HCT116 (cell line): ENCODE measurements around the gene RPRM. TPM values are rescaled to one million over a fixed set of nuclear protein-coding genes. Genes with fewer than 3 reads are reported as not detected.

Experiments used
- ATAC-seq: fragments of 200-7000 bp; cut with Tn5 transposase; 2 replicates; pipeline ENCODE4 v1.9.1; 2020; ENCODE audit warnings: mild to moderate bottlenecking, moderate library complexity
- BruUV-seq: library from RNA; stranded (reverse); fragments of 400-500 nt; replicated peaks from 2 replicates; lab custom pipeline; 2021; lab: Mats Ljungman, UMichigan
- CTCF ChIA-PET: fragments of 300-600 bp; sonication (Branson Sonifier 250); formaldehyde crosslinking; loops from one replicate; lab custom pipeline; 2021; ENCODE audit warnings: antibody characterized with exemption; lab: Charles Lee
- POLR2A ChIA-PET: fragments of 300-600, 350-600 bp; sonication (Branson Sonifier 250); formaldehyde crosslinking; loops from one replicate; lab custom pipeline; 2021; ENCODE audit warnings: antibody characterized with exemption; lab: Charles Lee
- RAD21 ChIA-PET, 2 experiments: fragments of 300-600 bp; sonication (Branson Sonifier 250); formaldehyde crosslinking; loops; one replicate each; lab custom pipeline; 2023; ENCODE audit warnings: low total read pairs in 2 of 2; ENCODE audit not compliant: uncharacterized antibody in 2 of 2, unreplicated experiment in 2 of 2, low non-redundant PET in 1 of 2; lab: Charles Lee
- DNase-seq: peaks from one replicate; pipeline ENCODE4 v3.0.0-alpha.2; 2010; ENCODE audit warnings: low read depth, low spot score
- H2AFZ ChIP-seq: fragments of 200-600 bp; shearing (Covaris generic), sonication (generic); 2 replicates; pipeline ENCODE4 v1.6.1; 2017; ENCODE audit warnings: low read depth, mixed run types, mixed read lengths, antibody characterized with exemption, low read length; ENCODE audit not compliant: poor library complexity, severe bottlenecking
- H3K27ac ChIP-seq: 2 replicates; pipeline ENCODE4 v1.5.1; 2012; ENCODE audit warnings: low read depth, low read length
- H3K27me3 ChIP-seq: fragments of 200-600 bp; sonication (generic); 2 replicates; pipeline ENCODE4 v1.6.1; 2016; ENCODE audit warnings: mixed run types, low read length, mixed read lengths; ENCODE audit not compliant: insufficient read depth
- H3K36me3 ChIP-seq, 2 experiments: fragments of 200-500 bp in 1 of 2; fragments of 200-600 bp in 1 of 2; sonication (Bioruptor generic) in 1 of 2; sonication (generic) in 1 of 2; 2 replicates each; pipeline versions ENCODE4 v1.5.1 to v1.6.1; 2014 to 2016; ENCODE audit warnings: low read length in 2 of 2, inconsistent platforms in 1 of 2, mixed read lengths in 1 of 2, mixed run types in 1 of 2; ENCODE audit not compliant: insufficient read depth in 2 of 2, control insufficient read depth in 1 of 2
- H3K4me1 ChIP-seq, 2 experiments: fragments of 200-600 bp in 1 of 2; sonication (generic) in 1 of 2; 2 replicates each; pipeline versions ENCODE4 v1.5.1 to v1.6.1; 2012 to 2017; ENCODE audit warnings: low read length in 2 of 2, inconsistent platforms in 1 of 2, mild to moderate bottlenecking in 1 of 2, mixed read lengths in 1 of 2, mixed run types in 1 of 2, moderate library complexity in 1 of 2; ENCODE audit not compliant: insufficient read depth in 2 of 2, control insufficient read depth in 1 of 2
- H3K4me2 ChIP-seq: fragments of 200-600 bp; sonication (generic); 2 replicates; pipeline ENCODE4 v1.6.1; 2017; ENCODE audit warnings: mixed run types, low read length, mixed read lengths
- H3K4me3 ChIP-seq, 2 experiments: fragments of 200-600 bp in 1 of 2; sonication (generic) in 1 of 2; replicated peaks in 1 of 2; 2 replicates each; pipeline ENCODE4 v1.5.1; 2011 to 2016; ENCODE audit warnings: low read length in 2 of 2, control low read depth in 1 of 2, low read depth in 1 of 2, mild to moderate bottlenecking in 1 of 2, mixed read lengths in 1 of 2, mixed run types in 1 of 2
- H3K79me2 ChIP-seq: fragments of 200-600 bp; sonication (generic); 2 replicates; pipeline ENCODE4 v1.6.1; 2017; ENCODE audit warnings: mild to moderate bottlenecking, mixed run types, low read length, moderate library complexity, mixed read lengths; ENCODE audit not compliant: insufficient read depth
- H3K9ac ChIP-seq: fragments of 200-600 bp; sonication (generic); 2 replicates; pipeline ENCODE4 v1.6.1; 2016; ENCODE audit warnings: low read length, mixed read lengths
- H3K9me2 ChIP-seq: fragments of 200-600 bp; sonication (generic), shearing (Covaris generic); 2 replicates; pipeline ENCODE4 v1.6.1; 2017; ENCODE audit warnings: mixed run types, mild to moderate bottlenecking, moderate library complexity; ENCODE audit not compliant: insufficient read depth
- H3K9me3 ChIP-seq, 2 experiments: fragments of 200-500 bp in 1 of 2; fragments of 200-600 bp in 1 of 2; sonication (Bioruptor generic) in 1 of 2; sonication (generic) in 1 of 2; 2 replicates each; pipeline ENCODE4 v1.6.1; 2014 to 2017; ENCODE audit warnings: low read length in 2 of 2, mixed read lengths in 2 of 2, inconsistent platforms in 1 of 2, low read depth in 1 of 2, mild to moderate bottlenecking in 1 of 2, mixed run types in 1 of 2, moderate library complexity in 1 of 2; ENCODE audit not compliant: control insufficient read depth in 1 of 2, insufficient read depth in 1 of 2
- H4K20me1 ChIP-seq: fragments of 200-600 bp; sonication (generic), shearing (Covaris generic); 2 replicates; pipeline ENCODE4 v1.6.1; 2017; ENCODE audit warnings: mixed run types, mild to moderate bottlenecking, moderate library complexity; ENCODE audit not compliant: insufficient read depth
- CBX3 ChIP-seq: IDR thresholded peaks from 2 replicates; pipeline ENCODE4 v1.6.1; 2012; ENCODE audit warnings: low read depth
- EGR1 ChIP-seq: IDR thresholded peaks from 2 replicates; pipeline ENCODE4 v1.6.1; 2012; ENCODE audit warnings: low read depth
- ELF1 ChIP-seq: IDR thresholded peaks from 2 replicates; pipeline ENCODE4 v1.6.1; 2012; ENCODE audit warnings: low read depth, borderline replicate concordance
- EZH2 ChIP-seq: fragments of 200-600 bp; sonication (generic); IDR thresholded peaks from 2 replicates; pipeline ENCODE4 v1.6.1; 2017; ENCODE audit warnings: antibody characterized with exemption, mixed run types
- EZH2phosphoT487 ChIP-seq: fragments of 200-600 bp; IDR thresholded peaks from 2 replicates; pipeline ENCODE4 v1.6.1; 2018; ENCODE audit warnings: antibody characterized with exemption, borderline replicate concordance
- FOSL1 ChIP-seq: IDR thresholded peaks from 2 replicates; pipeline ENCODE4 v1.6.1; 2012; ENCODE audit warnings: low read depth
- JUND ChIP-seq: IDR thresholded peaks from 2 replicates; pipeline ENCODE4 v1.6.1; 2012
- POLR2A ChIP-seq: IDR thresholded peaks from 2 replicates; pipeline ENCODE4 v1.7.0; 2011; ENCODE audit warnings: borderline replicate concordance; ENCODE audit not compliant: insufficient read depth, insufficient read length; ENCODE audit errors: extremely low read depth
- RAD21 ChIP-seq: IDR thresholded peaks from 2 replicates; pipeline ENCODE4 v1.6.1; 2012; ENCODE audit warnings: low read depth, mild to moderate bottlenecking
- SIN3A ChIP-seq: IDR thresholded peaks from 2 replicates; pipeline ENCODE4 v1.6.1; 2012; ENCODE audit warnings: low read depth
- SP1 ChIP-seq: IDR thresholded peaks from 2 replicates; pipeline ENCODE4 v1.6.1; 2012; ENCODE audit warnings: low read depth
- SRF ChIP-seq: IDR thresholded peaks from 2 replicates; pipeline ENCODE4 v1.6.1; 2012; ENCODE audit warnings: low read depth
- TCF7L2 ChIP-seq: IDR thresholded peaks from 2 replicates; pipeline ENCODE4 v1.7.0; 2011; ENCODE audit warnings: borderline replicate concordance, inconsistent platforms; ENCODE audit not compliant: insufficient read depth, insufficient read length; ENCODE audit errors: extremely low read depth
- YY1 ChIP-seq: IDR thresholded peaks from 2 replicates; pipeline ENCODE4 v1.6.1; 2011; ENCODE audit warnings: low read length, low read depth, moderate library complexity, mild to moderate bottlenecking; ENCODE audit not compliant: insufficient replicate concordance; ENCODE audit errors: extremely low read depth
- ZFX ChIP-seq: fragments of 450-650 bp; IDR thresholded peaks from 2 replicates; pipeline ENCODE4 v1.6.1; 2017
- ZNF274 ChIP-seq: fragments of 200-500 bp; sonication (Bioruptor generic); IDR thresholded peaks from 2 replicates; pipeline ENCODE4 v1.6.1; 2014; ENCODE audit warnings: mild to moderate bottlenecking, low read depth, low read length, inconsistent platforms
- intact Hi-C: fragments of 100-400 bp; cut with micrococcal nuclease; formaldehyde crosslinking; loops from 2 replicates; pipeline ENCODE4 v1.10.0; 2022
- total RNA-seq: library from RNA; stranded (reverse); gene quantifications from one replicate; pipeline ENCODE4 v1.2.1, GENCODE V29; 2021; ENCODE audit not compliant: unreplicated experiment
- TF ChIP-seq, protein P1 (sequence below): IDR thresholded peaks from 2 replicates; pipeline ENCODE4 v1.6.1; 2012
- TF ChIP-seq, protein P2 (sequence below): IDR thresholded peaks from 2 replicates; pipeline ENCODE4 v1.6.1; 2012; ENCODE audit warnings: low read depth
- TF ChIP-seq, protein P3 (sequence below): IDR thresholded peaks from 2 replicates; pipeline ENCODE4 v1.6.1; 2012
- TF ChIP-seq, protein P4 (sequence below): IDR thresholded peaks from 2 replicates; pipeline ENCODE4 v1.6.1; 2011; ENCODE audit warnings: mild to moderate bottlenecking, low read length, moderate library complexity; ENCODE audit not compliant: insufficient replicate concordance; ENCODE audit errors: extremely low read depth

Gene RPRM
- total RNA-seq, 1 experiment from 2014 or later, result not detected

DNA sequence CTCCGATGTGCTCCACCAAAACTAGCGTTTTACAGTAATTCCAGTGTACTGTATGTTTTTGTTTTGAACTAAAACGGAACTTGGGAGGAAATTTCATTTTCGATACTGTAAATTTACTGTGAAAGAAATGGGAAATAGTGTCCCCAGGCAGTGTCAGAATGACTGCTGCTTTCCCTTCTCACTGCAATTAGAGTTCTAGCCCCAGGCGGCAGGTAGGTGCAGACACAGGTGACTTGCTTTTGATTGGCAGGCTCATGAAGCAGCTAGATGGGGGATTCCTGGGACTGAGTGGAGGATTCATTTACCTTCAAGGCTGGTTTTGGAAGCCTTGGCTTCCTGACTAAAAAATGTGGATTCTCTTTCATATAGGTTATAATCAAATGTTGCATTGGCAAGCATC lies 27.0 kb downstream of the RPRM start:
- RAD21 ChIA-PET, result no interaction called here
- POLR2A ChIA-PET, result no interaction called here
- CTCF ChIA-PET, result no interaction called here

More for the DNA sequence above, 27.0 kb downstream of the RPRM start:
- no peaks in the 10 kb centered on the region for H3K27me3 ChIP-seq
- intact Hi-C loops, result no loop called here
- H3K36me3 ChIP-seq, result no peaks in the 10 kb centered on the region
- no peak overlapping the region for H3K9ac ChIP-seq
- no peak overlapping the region for H3K4me2 ChIP-seq
- ATAC-seq, result no peak
- no peak for DNase-seq
- no peaks in the 10 kb centered on the region for H4K20me1 ChIP-seq
- no peaks in the 10 kb centered on the region for H3K79me2 ChIP-seq
- no peaks in the 10 kb centered on the region for H3K9me3 ChIP-seq
- no peak overlapping the region for H2AFZ ChIP-seq
- H3K9me2 ChIP-seq, result no peaks in the 10 kb centered on the region
- TF ChIP-seq SIN3A, result no peak
- TF ChIP-seq, protein P1, sequence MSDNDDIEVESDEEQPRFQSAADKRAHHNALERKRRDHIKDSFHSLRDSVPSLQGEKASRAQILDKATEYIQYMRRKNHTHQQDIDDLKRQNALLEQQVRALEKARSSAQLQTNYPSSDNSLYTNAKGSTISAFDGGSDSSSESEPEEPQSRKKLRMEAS, result no peak
- TF ChIP-seq SP1, result no peak
- TF ChIP-seq, protein P2, sequence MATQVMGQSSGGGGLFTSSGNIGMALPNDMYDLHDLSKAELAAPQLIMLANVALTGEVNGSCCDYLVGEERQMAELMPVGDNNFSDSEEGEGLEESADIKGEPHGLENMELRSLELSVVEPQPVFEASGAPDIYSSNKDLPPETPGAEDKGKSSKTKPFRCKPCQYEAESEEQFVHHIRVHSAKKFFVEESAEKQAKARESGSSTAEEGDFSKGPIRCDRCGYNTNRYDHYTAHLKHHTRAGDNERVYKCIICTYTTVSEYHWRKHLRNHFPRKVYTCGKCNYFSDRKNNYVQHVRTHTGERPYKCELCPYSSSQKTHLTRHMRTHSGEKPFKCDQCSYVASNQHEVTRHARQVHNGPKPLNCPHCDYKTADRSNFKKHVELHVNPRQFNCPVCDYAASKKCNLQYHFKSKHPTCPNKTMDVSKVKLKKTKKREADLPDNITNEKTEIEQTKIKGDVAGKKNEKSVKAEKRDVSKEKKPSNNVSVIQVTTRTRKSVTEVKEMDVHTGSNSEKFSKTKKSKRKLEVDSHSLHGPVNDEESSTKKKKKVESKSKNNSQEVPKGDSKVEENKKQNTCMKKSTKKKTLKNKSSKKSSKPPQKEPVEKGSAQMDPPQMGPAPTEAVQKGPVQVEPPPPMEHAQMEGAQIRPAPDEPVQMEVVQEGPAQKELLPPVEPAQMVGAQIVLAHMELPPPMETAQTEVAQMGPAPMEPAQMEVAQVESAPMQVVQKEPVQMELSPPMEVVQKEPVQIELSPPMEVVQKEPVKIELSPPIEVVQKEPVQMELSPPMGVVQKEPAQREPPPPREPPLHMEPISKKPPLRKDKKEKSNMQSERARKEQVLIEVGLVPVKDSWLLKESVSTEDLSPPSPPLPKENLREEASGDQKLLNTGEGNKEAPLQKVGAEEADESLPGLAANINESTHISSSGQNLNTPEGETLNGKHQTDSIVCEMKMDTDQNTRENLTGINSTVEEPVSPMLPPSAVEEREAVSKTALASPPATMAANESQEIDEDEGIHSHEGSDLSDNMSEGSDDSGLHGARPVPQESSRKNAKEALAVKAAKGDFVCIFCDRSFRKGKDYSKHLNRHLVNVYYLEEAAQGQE, result no peak
- TF ChIP-seq, protein P3, sequence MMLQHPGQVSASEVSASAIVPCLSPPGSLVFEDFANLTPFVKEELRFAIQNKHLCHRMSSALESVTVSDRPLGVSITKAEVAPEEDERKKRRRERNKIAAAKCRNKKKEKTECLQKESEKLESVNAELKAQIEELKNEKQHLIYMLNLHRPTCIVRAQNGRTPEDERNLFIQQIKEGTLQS, result no peak
- TF ChIP-seq ZFX, result no peak
- TF ChIP-seq ZNF274, result no peak
- no peak for TF ChIP-seq RAD21
- TF ChIP-seq SRF, result no peak
- no peak for TF ChIP-seq JUND
- no peak for TF ChIP-seq ELF1
- no peak for TF ChIP-seq POLR2A
- TF ChIP-seq EGR1, result no peak
- no peak for TF ChIP-seq EZH2phosphoT487
- TF ChIP-seq EZH2, result no peak
- no peak for TF ChIP-seq CBX3
- TF ChIP-seq, protein P4, sequence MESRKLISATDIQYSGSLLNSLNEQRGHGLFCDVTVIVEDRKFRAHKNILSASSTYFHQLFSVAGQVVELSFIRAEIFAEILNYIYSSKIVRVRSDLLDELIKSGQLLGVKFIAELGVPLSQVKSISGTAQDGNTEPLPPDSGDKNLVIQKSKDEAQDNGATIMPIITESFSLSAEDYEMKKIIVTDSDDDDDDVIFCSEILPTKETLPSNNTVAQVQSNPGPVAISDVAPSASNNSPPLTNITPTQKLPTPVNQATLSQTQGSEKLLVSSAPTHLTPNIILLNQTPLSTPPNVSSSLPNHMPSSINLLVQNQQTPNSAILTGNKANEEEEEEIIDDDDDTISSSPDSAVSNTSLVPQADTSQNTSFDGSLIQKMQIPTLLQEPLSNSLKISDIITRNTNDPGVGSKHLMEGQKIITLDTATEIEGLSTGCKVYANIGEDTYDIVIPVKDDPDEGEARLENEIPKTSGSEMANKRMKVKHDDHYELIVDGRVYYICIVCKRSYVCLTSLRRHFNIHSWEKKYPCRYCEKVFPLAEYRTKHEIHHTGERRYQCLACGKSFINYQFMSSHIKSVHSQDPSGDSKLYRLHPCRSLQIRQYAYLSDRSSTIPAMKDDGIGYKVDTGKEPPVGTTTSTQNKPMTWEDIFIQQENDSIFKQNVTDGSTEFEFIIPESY, result no peak
- TF ChIP-seq FOSL1, result no peak
- TF ChIP-seq TCF7L2, result no peak
- TF ChIP-seq YY1, result no peak
- no peak overlapping the region for H3K27ac ChIP-seq
- no peak overlapping the region for H3K4me3 ChIP-seq
- H3K4me1 ChIP-seq, result peaks cover 0 to 7% of the 10 kb centered on the region in 2 experiments; a peak in 2 of 4 replicates
- BruUV-seq, result no TSS peak
